Activated CD4-positive, alpha-beta T cell treated with anti-CD3 and anti-CD28 coated beads, Interleukin-2, amount 10 ng/mL, durations not matched to agents 7 days and 5 days (primary cell): ENCODE data around the gene FAM168A. TPM values are rescaled to one million over a fixed set of nuclear protein-coding genes. Genes with fewer than 3 reads are reported as not detected.

Experiments
- CTCF ChIA-PET: fragments of 350-600 bp; sonication (Branson Sonifier 250); formaldehyde crosslinking; loops from one replicate; lab custom pipeline; 2021; ENCODE audit warnings: antibody characterized with exemption; lab: Charles Lee
- POLR2A ChIA-PET: fragments of 350-600 bp; sonication (Branson Sonifier 250); formaldehyde crosslinking; loops from one replicate; lab custom pipeline; 2021; ENCODE audit warnings: antibody characterized with exemption; lab: Charles Lee
- DNase-seq: peaks from one replicate; pipeline ENCODE4 v3.0.0-alpha.2; 2020
- H3K27ac Mint-ChIP-seq: one replicate; pipeline ENCODE4 v1.8.0; 2021; ENCODE audit warnings: mild to moderate bottlenecking, moderate library complexity, mixed read lengths
- H3K27me3 Mint-ChIP-seq: one replicate; pipeline ENCODE4 v1.8.0; 2021; ENCODE audit warnings: mixed read lengths
- H3K36me3 Mint-ChIP-seq: one replicate; pipeline ENCODE4 v1.8.0; 2021; ENCODE audit warnings: low read depth, mixed read lengths
- H3K4me1 Mint-ChIP-seq: one replicate; pipeline ENCODE4 v1.8.0; 2021; ENCODE audit warnings: mixed read lengths
- H3K4me3 Mint-ChIP-seq: one replicate; pipeline ENCODE4 v1.8.0; 2021; ENCODE audit warnings: mild to moderate bottlenecking, moderate library complexity, mixed read lengths
- H3K9me3 Mint-ChIP-seq: one replicate; pipeline ENCODE4 v1.8.0; 2021; ENCODE audit warnings: mixed read lengths
- total RNA-seq, 2 experiments: library from RNA; stranded (reverse); gene quantifications; one replicate each; pipeline ENCODE4 v1.2.3, GENCODE V29; 2021

Gene FAM168A
- total RNA-seq, 2 experiments from 2014 or later, result 28.9 to 31.2 TPM

DNA sequence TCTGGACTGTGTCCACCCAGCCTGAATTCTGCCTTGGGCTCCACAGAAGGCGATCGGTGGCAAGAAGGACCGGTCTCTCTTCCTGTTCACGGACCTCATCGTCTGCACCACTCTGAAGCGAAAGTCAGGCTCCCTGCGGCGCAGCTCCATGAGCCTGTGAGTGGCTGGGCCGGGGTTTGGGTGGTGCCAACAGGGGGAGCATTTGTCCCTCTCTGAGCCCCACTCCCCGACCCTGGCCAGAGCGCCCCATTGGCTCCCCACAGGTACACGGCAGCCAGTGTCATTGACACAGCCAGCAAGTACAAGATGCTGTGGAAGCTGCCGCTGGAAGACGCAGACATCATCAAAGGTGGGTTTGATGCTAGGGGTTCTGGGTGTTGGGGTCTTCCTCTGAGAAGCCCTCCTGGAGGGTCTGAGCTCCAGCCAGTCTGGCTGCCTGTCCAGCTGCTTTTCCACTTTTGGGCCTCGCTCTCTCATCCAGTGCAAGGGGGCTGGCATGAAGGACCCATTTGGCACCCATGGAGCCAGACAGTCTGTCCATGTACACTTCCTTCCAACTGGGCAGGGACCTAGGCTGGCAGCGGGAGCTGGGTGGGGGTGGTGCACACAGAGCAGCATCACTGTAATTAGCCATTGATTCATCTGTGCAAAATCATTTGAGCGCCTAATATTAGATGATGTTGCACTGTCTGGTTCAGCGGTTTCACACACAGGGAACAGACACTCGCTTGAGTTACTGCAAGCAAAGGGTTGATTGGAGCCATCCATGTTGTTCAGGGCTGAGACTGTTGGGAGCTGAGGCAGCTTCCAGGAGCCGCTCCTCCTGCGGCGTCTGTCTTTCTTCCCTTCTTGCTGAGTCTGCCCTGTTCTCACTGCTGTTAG, 240.7 kb downstream of the FAM168A start:
- no peak overlapping the region for H3K27ac Mint-ChIP-seq
- H3K4me3 Mint-ChIP-seq, result no peak overlapping the region
- no peaks in the 10 kb centered on the region for H3K27me3 Mint-ChIP-seq
- DNase-seq, result no peak
- peaks cover 7% of the 10 kb centered on the region for H3K4me1 Mint-ChIP-seq
- no peaks in the 10 kb centered on the region for H3K36me3 Mint-ChIP-seq
- H3K9me3 Mint-ChIP-seq, result no peaks in the 10 kb centered on the region
- POLR2A ChIA-PET, result no interaction called here
- CTCF ChIA-PET, result interaction anchor here (1.0 to 2.1 kb wide), 5 partner anchors 16 to 37 kb away, joined by 3 to 6 read pairs (median 3); no protein-coding TSS in a partner anchor

- H3K27me3 Mint-ChIP-seq, result no peaks in the 10 kb centered on the region
- DNase-seq, result no peak
- no peaks in the 10 kb centered on the region for H3K9me3 Mint-ChIP-seq
- POLR2A ChIA-PET, result no interaction called here
- CTCF ChIA-PET, result interaction anchor here (1.0 to 2.3 kb wide), 3 partner anchors 10 to 28 kb away, joined by 3 to 10 read pairs (median 5); no protein-coding TSS in a partner anchor
- peaks cover 18% of the 10 kb centered on the region for H3K4me1 Mint-ChIP-seq
- H3K36me3 Mint-ChIP-seq, result no peaks in the 10 kb centered on the region
- H3K4me3 Mint-ChIP-seq, result no peak overlapping the region
- H3K27ac Mint-ChIP-seq, result no peak overlapping the region
Observed at GRCh38 chr11:73355109-73355508, 242.8 kb downstream of the FAM168A start.

GRCh38 chr11:73353422-73353821, 244.5 kb downstream of the FAM168A start:
- Mint-ChIP-seq H3K36me3 (no peaks in the 10 kb centered on the region), H3K27ac (no peak overlapping the region), H3K4me1 (peaks cover 20% of the 10 kb centered on the region), H3K9me3 (no peaks in the 10 kb centered on the region), H3K4me3 (no peak overlapping the region), H3K27me3 (no peaks in the 10 kb centered on the region)
- ChIA-PET CTCF (interaction anchor here (1.3 to 5.0 kb wide), 2 partner anchors 10 to 23 kb away, joined by 3 to 57 read pairs; partner anchors contain the start of gene RELT), POLR2A (no interaction called here)
- no peak for DNase-seq

DNA sequence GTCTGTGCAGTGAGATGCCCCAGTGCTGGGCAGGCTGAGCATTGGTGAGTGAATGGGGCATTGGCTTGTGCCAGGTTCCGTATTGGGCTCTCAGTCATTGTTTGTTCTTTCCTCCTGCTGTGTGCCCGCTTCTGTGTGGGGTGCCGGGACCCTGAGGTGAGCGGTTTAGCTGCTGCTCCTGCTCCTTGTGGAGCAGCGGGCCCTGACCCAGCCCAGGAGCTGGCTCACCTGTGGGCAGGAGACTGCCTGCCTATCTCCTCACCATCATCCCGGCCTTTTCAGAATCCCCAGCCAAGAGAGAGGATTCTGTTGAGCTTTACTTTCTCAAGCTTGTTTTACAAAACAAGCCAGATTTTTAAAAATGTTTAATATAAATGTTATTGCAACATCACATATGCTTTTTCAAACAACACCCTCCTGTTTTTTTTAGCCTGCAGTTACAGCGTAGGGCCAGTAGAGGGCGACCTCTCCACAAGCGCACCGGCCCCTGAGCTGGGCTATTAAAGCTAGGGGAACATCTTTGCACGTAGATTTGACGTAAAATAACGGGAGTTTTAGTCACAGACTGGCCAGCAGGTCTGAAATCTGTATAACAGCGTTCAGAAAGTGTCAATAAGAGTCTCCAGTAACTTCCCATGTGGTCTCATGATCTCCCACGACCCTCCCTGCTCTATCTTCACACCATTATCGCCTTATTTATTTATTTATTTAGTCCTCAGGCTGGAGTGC, 246.8 kb downstream of the FAM168A start:
- Mint-ChIP-seq H3K36me3 (no peaks in the 10 kb centered on the region), H3K4me1 (peaks cover 20% of the 10 kb centered on the region), H3K9me3 (no peaks in the 10 kb centered on the region), H3K4me3 (no peak overlapping the region), H3K27me3 (no peaks in the 10 kb centered on the region), H3K27ac (peak overlapping the region; percentile 21)
- peak; percentile 62 for DNase-seq
- CTCF ChIA-PET, result interaction anchor here (0.5 to 5.0 kb wide), 42 partner anchors 10 to 343 kb away, joined by 3 to 57 read pairs (median 4); partner anchors contain the start of genes ARHGEF17 and RELT
- POLR2A ChIA-PET, result interaction anchor here (0.6 kb wide), 2 partner anchors 41 to 42 kb away, joined by 3 read pairs; no protein-coding TSS in a partner anchor

Other genes starting within 250 kb of the FAM168A start
- 10 to 100 TPM; 22.0 to 24.6 TPM for gene RELT, start 221.7 kb downstream of the FAM168A start, total RNA-seq
- gene PLEKHB1, start 48.5 kb upstream of the FAM168A start, total RNA-seq, result 10 to 100 TPM; 12.6 to 13.6 TPM
- gene RAB6A, start 163.0 kb upstream of the FAM168A start, total RNA-seq, result 10 to 100 TPM; 82.1 to 83.8 TPM
- gene MRPL48, start 189.8 kb upstream of the FAM168A start, total RNA-seq, result 10 to 100 TPM; 50.5 to 50.9 TPM